H9 (cell line): Measurements from ENCODE around the gene LCNL1. TPM values are rescaled to one million over a fixed set of nuclear protein-coding genes. Genes with fewer than 3 reads are reported as not detected.

ENCODE experiments used
- DNase-seq: peaks from one replicate; pipeline ENCODE4 v3.0.0-alpha.2; 2017
- H2AFZ ChIP-seq: one replicate; pipeline ENCODE4 v1.6.1; 2013; ENCODE audit warnings: mild to moderate bottlenecking, low read length, control low read depth, moderate library complexity
- H2AK5ac ChIP-seq: 2 replicates; pipeline ENCODE4 v1.6.1; 2013; ENCODE audit warnings: low read length, control low read depth, mixed read lengths; ENCODE audit not compliant: insufficient read length
- H2BK120ac ChIP-seq: one replicate; pipeline ENCODE4 v1.6.1; 2013; ENCODE audit warnings: low read depth, mild to moderate bottlenecking, low read length, control low read depth, inconsistent platforms; ENCODE audit not compliant: poor library complexity, severe bottlenecking
- H2BK12ac ChIP-seq: 2 replicates; pipeline ENCODE4 v1.6.1; 2013; ENCODE audit warnings: low read length, control low read depth, mixed read lengths, low read depth; ENCODE audit not compliant: insufficient read length
- H2BK15ac ChIP-seq: 2 replicates; pipeline ENCODE4 v1.6.1; 2013; ENCODE audit warnings: low read depth, low read length, control low read depth
- H2BK20ac ChIP-seq: one replicate; pipeline ENCODE4 v1.6.1; 2013; ENCODE audit warnings: low read depth, mild to moderate bottlenecking, low read length, control low read depth, inconsistent platforms; ENCODE audit not compliant: poor library complexity, severe bottlenecking
- H2BK5ac ChIP-seq: 2 replicates; pipeline ENCODE4 v1.6.1; 2013; ENCODE audit warnings: low read length, control low read depth, mixed read lengths; ENCODE audit not compliant: insufficient read length
- H3K14ac ChIP-seq: 2 replicates; pipeline ENCODE4 v1.6.1; 2013; ENCODE audit warnings: low read length, control low read depth; ENCODE audit not compliant: insufficient read depth
- H3K18ac ChIP-seq: 2 replicates; pipeline ENCODE4 v1.6.1; 2013; ENCODE audit warnings: low read depth, mild to moderate bottlenecking, mixed read lengths, low read length, control low read depth; ENCODE audit not compliant: insufficient read length
- H3K23ac ChIP-seq: 2 replicates; pipeline ENCODE4 v1.6.1; 2013; ENCODE audit warnings: low read length, control low read depth, mixed read lengths, low read depth; ENCODE audit not compliant: insufficient read length
- H3K23me2 ChIP-seq: 2 replicates; pipeline ENCODE4 v1.6.1; 2013; ENCODE audit warnings: low read depth, mild to moderate bottlenecking, mixed read lengths, low read length, control low read depth; ENCODE audit not compliant: insufficient read length, poor library complexity, severe bottlenecking
- H3K27ac ChIP-seq: 2 replicates; pipeline ENCODE4 v1.5.1; 2013; ENCODE audit warnings: low read length, control low read depth, mixed read lengths, low read depth; ENCODE audit not compliant: insufficient read length
- H3K27me3 ChIP-seq: 2 replicates; pipeline ENCODE4 v1.6.1; 2013; ENCODE audit warnings: low read length, control low read depth, inconsistent platforms; ENCODE audit not compliant: insufficient read depth
- H3K4ac ChIP-seq: 2 replicates; pipeline ENCODE4 v1.6.1; 2013; ENCODE audit warnings: low read depth, mild to moderate bottlenecking, control low read depth, inconsistent platforms, low read length, moderate library complexity
- H3K4me1 ChIP-seq: 2 replicates; pipeline ENCODE4 v1.6.1; 2013; ENCODE audit warnings: low read length, control low read depth, inconsistent platforms; ENCODE audit not compliant: insufficient read depth
- H3K4me2 ChIP-seq: 2 replicates; pipeline ENCODE4 v1.6.1; 2013; ENCODE audit warnings: low read length, control low read depth, mixed read lengths; ENCODE audit not compliant: insufficient read length, insufficient read depth
- H3K56ac ChIP-seq: 2 replicates; pipeline ENCODE4 v1.6.1; 2013; ENCODE audit warnings: low read depth, mild to moderate bottlenecking, mixed read lengths, low read length, control low read depth; ENCODE audit not compliant: insufficient read length
- H3K79me1 ChIP-seq: 2 replicates; pipeline ENCODE4 v1.6.1; 2013; ENCODE audit warnings: low read depth, mild to moderate bottlenecking, moderate library complexity, low read length, control low read depth, inconsistent platforms; ENCODE audit not compliant: insufficient read depth, poor library complexity, severe bottlenecking
- H3K79me2 ChIP-seq: 2 replicates; pipeline ENCODE4 v1.6.1; 2013; ENCODE audit warnings: low read length, control low read depth, inconsistent platforms; ENCODE audit not compliant: insufficient read depth
- H3K9ac ChIP-seq: 2 replicates; pipeline ENCODE4 v1.6.1; 2013; ENCODE audit warnings: low read length, control low read depth, mixed read lengths; ENCODE audit not compliant: insufficient read length; ENCODE audit errors: extremely low read depth
- H3K9me3 ChIP-seq: one replicate; pipeline ENCODE4 v1.6.1; 2013; ENCODE audit warnings: low read depth, low read length, inconsistent platforms; ENCODE audit not compliant: control insufficient read depth
- H3T11ph ChIP-seq: one replicate; pipeline ENCODE4 v1.6.1; 2013; ENCODE audit warnings: mild to moderate bottlenecking, low read length, control low read depth, inconsistent platforms
- H4K20me1 ChIP-seq: one replicate; pipeline ENCODE4 v1.6.1; 2013; ENCODE audit not compliant: control insufficient read depth, insufficient read length, insufficient read depth
- H4K5ac ChIP-seq: 2 replicates; pipeline ENCODE4 v1.6.1; 2013; ENCODE audit warnings: low read depth, mild to moderate bottlenecking, mixed read lengths, low read length, control low read depth; ENCODE audit not compliant: insufficient read length
- H4K8ac ChIP-seq: replicated peaks from 2 replicates; pipeline ENCODE4 v1.6.1; 2013; ENCODE audit warnings: low read length, control low read depth, mixed read lengths, low read depth; ENCODE audit not compliant: insufficient read length
- H4K91ac ChIP-seq: 2 replicates; pipeline ENCODE4 v1.6.1; 2013; ENCODE audit warnings: low read depth, mild to moderate bottlenecking, moderate library complexity, mixed read lengths, low read length, control low read depth; ENCODE audit not compliant: insufficient read length
- H3K27ac Mint-ChIP-seq, 3 experiments: 2 replicates in 2 of 3; 3 replicates in 1 of 3; pipeline ENCODE4 v1.8.0; 2020 to 2021; ENCODE audit warnings: mixed read lengths in 3 of 3, mild to moderate bottlenecking in 1 of 3, moderate library complexity in 1 of 3
- H3K27me3 Mint-ChIP-seq: 2 replicates; pipeline ENCODE4 v1.8.0; 2021; ENCODE audit warnings: low read depth, mild to moderate bottlenecking, moderate library complexity, mixed read lengths
- H3K36me3 Mint-ChIP-seq, 3 experiments: 2 replicates in 2 of 3; 3 replicates in 1 of 3; pipeline ENCODE4 v1.8.0; 2020 to 2021; ENCODE audit warnings: low read depth in 3 of 3, mixed read lengths in 3 of 3; ENCODE audit not compliant: insufficient read depth in 1 of 3
- H3K4me1 Mint-ChIP-seq, 2 experiments: 2 replicates each; pipeline ENCODE4 v1.8.0; 2020; ENCODE audit warnings: mixed read lengths in 2 of 2
- H3K4me3 Mint-ChIP-seq, 2 experiments: 2 replicates in 1 of 2; 3 replicates in 1 of 2; pipeline ENCODE4 v1.8.0; 2020 to 2021; ENCODE audit warnings: mild to moderate bottlenecking in 2 of 2, mixed read lengths in 2 of 2, moderate library complexity in 1 of 2
- H3K9me3 Mint-ChIP-seq, 2 experiments: 2 replicates in 1 of 2; 3 replicates in 1 of 2; pipeline ENCODE4 v1.8.0; 2020; ENCODE audit warnings: mild to moderate bottlenecking in 2 of 2, mixed read lengths in 2 of 2, moderate library complexity in 1 of 2
- WGBS: extraction: QIAGEN DNeasy Blood & Tissue Kit; methylation state at CpG from one replicate; pipeline ENCODE4 v1.1.7; 2013; ENCODE audit warnings: missing lambda C conversion rate, low lambda C conversion rate, mixed read lengths; ENCODE audit not compliant: insufficient read length; ENCODE audit errors: extremely low coverage; 5-methylcytosine and 5-hydroxymethylcytosine counted together
- total RNA-seq: library from RNA; stranded (reverse); gene quantifications from 2 replicates; pipeline ENCODE4 v1.2.1, GENCODE V29; 2021
- TF ChIP-seq, protein P1 (sequence below): fragments of 200-600 bp; sonication (generic); conservative IDR thresholded peaks from 3 replicates; pipeline ENCODE4 v1.8.0; 2021; ENCODE audit warnings: antibody characterized with exemption, mild to moderate bottlenecking

LCNL1 gene
- total RNA-seq, 1 experiment from 2014 or later = 0.20 TPM

DNA sequence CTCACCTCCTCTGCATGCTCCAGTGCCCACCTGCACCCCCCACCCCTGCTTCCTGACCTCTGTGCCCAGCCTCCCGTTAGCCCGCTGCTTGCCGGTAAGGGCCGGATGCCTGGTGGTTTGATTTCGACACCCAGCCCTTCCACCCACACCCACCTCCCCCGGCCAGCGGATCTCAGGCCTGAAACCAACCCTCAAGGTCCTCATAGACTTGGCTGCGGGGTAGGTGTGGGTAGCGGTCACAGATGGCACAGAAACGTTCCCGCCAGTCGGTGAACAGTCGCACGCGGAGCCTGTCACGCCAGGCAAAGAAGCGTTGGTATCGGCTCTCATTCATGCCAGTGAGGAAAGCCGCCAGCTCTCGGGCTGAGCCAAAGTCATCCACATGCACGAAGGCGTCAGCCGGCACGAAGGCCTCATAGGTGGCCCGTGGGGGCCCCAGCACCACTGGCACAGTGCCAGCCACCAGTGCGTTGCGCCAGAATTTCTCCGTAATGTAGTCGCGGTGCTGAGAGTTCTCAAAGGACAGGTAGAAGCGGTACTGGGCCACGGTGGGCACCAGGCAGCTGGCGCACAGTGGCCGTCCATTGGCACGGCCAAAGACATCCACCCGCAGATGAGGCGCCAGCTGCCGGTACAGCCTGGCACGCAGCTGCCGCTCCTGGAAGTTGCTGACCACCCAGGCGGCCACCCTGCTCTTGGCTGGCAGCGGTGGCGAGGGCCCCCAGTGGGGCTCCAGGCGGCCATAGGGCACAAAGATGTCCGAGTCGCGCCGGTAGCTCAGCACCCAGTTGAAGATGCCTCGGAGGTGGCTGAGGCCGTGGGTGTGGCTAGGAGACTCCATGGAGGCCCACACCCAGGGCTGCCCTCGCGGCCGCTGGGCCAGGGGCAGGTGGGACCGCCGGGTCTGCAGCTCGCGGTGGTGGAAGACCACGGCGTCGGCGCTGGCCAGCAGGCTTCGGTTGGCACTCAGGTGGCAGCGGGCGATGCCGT is 48.0 kb downstream of the LCNL1 start:
- no peak overlapping the region for H3K18ac ChIP-seq
- H2BK15ac ChIP-seq = no peak overlapping the region
- H3K79me1 ChIP-seq = no peaks in the 10 kb centered on the region
- TF ChIP-seq, protein P1, sequence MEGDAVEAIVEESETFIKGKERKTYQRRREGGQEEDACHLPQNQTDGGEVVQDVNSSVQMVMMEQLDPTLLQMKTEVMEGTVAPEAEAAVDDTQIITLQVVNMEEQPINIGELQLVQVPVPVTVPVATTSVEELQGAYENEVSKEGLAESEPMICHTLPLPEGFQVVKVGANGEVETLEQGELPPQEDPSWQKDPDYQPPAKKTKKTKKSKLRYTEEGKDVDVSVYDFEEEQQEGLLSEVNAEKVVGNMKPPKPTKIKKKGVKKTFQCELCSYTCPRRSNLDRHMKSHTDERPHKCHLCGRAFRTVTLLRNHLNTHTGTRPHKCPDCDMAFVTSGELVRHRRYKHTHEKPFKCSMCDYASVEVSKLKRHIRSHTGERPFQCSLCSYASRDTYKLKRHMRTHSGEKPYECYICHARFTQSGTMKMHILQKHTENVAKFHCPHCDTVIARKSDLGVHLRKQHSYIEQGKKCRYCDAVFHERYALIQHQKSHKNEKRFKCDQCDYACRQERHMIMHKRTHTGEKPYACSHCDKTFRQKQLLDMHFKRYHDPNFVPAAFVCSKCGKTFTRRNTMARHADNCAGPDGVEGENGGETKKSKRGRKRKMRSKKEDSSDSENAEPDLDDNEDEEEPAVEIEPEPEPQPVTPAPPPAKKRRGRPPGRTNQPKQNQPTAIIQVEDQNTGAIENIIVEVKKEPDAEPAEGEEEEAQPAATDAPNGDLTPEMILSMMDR = no peak
- H3K56ac ChIP-seq = no peak overlapping the region
- no peak overlapping the region for H2AFZ ChIP-seq
- H3K23ac ChIP-seq = no peak overlapping the region
- H4K5ac ChIP-seq = no peak overlapping the region
- H3K4me1 ChIP-seq = no peaks in the 10 kb centered on the region
- H3K79me2 ChIP-seq = no peaks in the 10 kb centered on the region
- H2BK20ac ChIP-seq = no peak overlapping the region
- WGBS = no CpG with 5 or more reads among the region's 65 CpGs
- no peak overlapping the region for H3K4me3 Mint-ChIP-seq
- H3K27me3 Mint-ChIP-seq = peaks cover 41% of the 10 kb centered on the region
- no peaks in the 10 kb centered on the region for H3K27me3 ChIP-seq
- no peak overlapping the region for H3K4me2 ChIP-seq
- peaks cover 2% of the 10 kb centered on the region for H4K20me1 ChIP-seq
- no peak overlapping the region for H3K27ac Mint-ChIP-seq
- H3K9ac ChIP-seq = no peak overlapping the region
- H2BK12ac ChIP-seq = no peak overlapping the region
- no peak overlapping the region for H4K91ac ChIP-seq
- H3K36me3 Mint-ChIP-seq = no peaks in the 10 kb centered on the region
- DNase-seq = no peak
- H2BK120ac ChIP-seq = no peak overlapping the region
- H3K9me3 Mint-ChIP-seq = no peaks in the 10 kb centered on the region
- H3K4ac ChIP-seq = no peak overlapping the region
- no peak overlapping the region for H3K27ac ChIP-seq
- no peak overlapping the region for H2BK5ac ChIP-seq
- H4K8ac ChIP-seq = no peak overlapping the region
- H3K14ac ChIP-seq = no peak overlapping the region; the same call in 1 of the 2 replicates
- H3K9me3 ChIP-seq = no peaks in the 10 kb centered on the region
- no peak overlapping the region for H2AK5ac ChIP-seq
- H3K4me1 Mint-ChIP-seq = peaks cover 0 to 8% of the 10 kb centered on the region in 2 experiments; a peak in 2 of 4 replicates
- peaks cover 9% of the 10 kb centered on the region for H3K23me2 ChIP-seq
- H3T11ph ChIP-seq = no peak overlapping the region
